RKO (cell line): Measurements from ENCODE around the gene TNK1.

Experiments used
- DNase-seq: peaks from one replicate; pipeline ENCODE4 v3.0.0-alpha.2; 2016; ENCODE audit warnings: low spot score

Gene TNK1

DNA sequence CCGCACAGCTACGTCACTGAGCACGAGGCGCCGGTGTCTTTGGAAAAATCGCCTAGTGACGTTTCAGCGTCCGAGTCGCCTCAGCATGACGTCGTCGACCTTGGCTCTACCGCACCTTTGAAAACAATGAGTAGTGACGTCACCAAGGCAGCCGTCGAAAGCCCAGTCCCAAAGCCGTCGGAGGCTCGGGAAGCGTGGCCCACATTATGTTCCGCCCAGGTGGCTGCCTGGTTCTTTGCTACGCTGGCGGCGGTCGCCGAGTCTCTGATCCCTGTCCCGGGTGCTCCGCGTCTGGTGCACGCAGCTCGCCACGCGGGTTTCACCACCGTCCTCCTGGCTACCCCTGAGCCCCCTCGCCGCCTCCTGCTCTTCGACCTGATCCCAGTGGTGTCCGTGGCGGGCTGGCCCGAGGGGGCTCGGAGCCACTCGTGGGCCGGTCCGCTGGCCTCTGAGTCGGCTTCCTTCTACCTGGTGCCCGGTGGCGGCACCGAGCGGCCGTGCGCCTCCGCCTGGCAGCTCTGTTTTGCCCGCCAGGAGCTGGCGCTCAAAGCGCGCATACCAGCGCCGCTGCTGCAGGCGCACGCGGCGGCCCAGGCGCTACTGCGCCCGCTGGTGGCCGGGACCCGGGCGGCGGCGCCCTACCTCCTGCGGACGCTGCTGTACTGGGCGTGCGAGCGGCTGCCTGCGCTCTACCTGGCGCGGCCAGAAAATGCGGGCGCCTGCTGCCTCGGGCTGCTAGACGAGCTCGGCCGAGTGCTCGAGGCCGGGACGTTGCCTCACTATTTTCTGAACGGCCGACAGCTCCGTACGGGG is 55.9 kb downstream of the TNK1 start:
- peak; percentile 94 for DNase-seq

DNA sequence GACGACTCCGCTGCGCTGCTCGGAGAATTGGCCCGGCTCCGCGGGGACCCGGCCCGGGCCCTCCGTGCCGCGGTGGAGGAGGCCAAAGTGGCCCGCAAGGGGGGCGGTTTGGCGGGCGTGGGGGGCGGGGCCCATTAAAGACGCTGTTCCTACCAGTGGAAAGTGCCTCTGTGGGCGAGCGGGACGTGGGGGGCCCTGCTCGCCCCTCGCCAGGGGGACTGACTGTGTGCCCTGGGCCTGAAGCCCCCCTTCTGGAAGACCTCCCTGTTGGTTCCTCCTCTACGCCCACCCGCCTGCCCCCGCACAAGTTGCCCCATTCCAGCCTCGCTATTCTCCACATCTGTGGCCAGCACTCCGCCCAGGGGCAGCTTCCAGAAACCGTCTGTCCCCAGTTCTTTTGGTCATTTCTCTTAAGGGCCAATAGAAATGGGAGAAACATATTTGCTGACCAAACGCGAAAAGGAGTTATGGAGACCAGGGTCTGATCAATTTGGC is 56.5 kb downstream of the TNK1 start:
- no peak for DNase-seq

DNA sequence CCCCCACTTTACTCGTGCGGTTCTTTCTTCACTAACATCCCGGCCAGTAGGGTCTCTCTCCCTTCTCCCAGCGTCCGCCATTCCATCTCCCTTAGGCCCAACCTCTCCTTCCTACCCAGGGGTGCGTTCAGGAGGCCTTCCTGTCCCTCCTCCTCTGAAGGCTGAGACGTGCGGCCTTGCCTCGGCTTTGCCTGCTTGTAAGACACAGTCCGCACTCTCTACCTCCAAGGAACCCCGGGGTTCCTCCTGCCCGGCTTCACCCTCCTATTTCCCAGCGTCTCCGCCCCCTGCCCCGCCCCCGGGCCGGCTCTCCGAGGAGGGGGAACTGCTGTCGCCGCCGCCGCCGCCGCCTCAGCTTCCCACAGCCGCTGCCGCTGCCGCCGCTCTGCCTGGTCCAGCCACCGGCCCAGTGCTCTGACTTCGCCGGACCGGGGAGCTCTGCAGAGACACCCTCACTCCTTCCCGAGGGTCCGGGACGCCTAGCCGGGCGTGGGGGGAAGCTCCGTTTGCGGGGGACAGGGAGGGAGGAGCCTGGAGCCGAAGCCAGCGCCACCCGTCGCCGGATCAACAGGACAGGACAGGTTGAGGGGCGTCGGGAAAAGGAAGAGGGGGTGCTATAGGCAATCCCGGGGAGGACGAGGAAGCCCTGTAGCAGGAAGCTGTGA is 57.2 kb downstream of the TNK1 start:
- DNase-seq = no peak

DNA sequence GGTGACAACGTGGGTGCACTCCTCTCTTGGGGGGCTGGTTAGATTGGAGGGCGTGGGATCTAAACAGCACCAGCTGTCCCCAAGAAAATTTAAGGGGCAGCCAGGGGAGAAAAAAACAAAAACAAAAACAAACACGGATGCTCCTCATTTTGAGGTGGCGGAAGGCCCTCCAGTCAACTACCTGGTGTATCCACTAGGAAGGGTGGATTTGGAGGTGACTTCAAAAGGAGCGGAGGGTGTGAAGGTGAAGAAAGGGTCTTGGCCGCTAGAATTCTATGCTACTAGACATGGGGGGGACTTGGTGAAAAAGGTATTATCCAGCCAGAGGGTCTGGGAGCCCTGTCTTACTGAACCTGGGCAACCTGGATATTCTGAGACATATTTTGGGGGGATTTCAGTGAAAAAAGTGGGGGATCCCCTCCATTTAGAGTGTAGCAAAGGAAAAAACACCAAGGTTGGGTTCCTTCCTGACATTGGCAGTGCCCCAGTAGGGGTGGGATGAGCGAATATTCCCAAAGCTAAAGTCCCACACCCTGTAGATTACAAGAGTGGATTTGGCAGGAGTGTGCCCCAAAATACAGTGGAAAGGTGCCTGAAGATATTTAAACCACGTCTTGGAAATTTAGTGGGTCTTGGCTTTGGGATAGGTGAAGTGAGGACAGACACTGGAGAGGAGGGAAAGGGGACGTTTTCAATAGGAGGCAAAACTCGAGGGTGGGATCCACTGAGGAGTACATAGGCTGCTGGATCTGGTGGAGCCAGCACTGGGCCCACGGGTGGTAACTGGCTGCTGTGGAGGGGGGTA is 58.0 kb downstream of the TNK1 start:
- DNase-seq = no peak
